Measurements from ENCODE around the gene TLCD2. TPM values are rescaled to one million over a fixed set of nuclear protein-coding genes. Genes with fewer than 3 reads are reported as not detected.

TLCD2 gene
- total and polyA plus RNA-seq, 9 of the 15 experiments (the other 6 are each of a cell fraction or from before 2014, with no cell fraction given): 0.10 to 0.89 (median 0.58) TPM

DNA sequence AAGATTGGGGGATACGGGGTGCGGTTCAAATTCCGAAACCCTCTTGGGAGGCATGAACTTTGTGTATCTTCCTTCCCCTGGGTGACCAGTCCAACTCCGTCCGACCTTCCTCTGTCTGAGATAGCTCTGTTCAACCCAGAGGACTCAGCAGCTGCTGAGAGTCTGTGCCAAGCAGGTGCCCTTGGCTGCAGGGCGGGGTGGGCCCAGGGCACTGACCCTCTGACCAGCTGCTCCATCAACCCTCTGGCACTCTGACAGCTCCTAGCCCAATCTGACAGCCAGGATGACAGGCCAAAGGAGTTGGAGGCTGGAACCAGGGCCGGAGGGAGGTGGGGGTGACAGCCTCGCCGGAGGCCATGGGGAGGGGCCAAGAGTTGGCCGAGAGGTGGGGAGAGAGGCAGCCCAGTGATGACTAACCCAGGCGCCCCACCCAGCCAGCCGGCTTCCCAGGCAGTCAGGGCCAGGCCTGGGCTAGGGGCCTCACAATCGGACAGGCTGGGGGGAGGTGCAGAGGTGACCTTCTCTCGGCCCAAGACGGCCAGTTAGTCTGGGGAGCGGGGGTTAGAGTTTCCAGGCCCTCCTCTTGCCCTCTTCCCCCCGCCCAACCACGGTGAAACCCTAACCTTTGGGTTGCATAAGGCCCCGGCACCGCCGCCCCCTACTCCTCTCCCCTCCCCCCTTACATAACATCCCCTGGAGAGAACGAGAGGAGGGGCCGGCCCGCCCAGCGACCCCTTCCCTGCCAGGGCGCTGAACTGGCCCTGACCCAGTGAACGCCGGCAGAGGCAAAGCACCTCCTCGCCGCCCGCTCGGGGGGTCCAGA lies 5.0 kb upstream of the TLCD2 start (continued):
- TF ChIP-seq, protein P1, sequence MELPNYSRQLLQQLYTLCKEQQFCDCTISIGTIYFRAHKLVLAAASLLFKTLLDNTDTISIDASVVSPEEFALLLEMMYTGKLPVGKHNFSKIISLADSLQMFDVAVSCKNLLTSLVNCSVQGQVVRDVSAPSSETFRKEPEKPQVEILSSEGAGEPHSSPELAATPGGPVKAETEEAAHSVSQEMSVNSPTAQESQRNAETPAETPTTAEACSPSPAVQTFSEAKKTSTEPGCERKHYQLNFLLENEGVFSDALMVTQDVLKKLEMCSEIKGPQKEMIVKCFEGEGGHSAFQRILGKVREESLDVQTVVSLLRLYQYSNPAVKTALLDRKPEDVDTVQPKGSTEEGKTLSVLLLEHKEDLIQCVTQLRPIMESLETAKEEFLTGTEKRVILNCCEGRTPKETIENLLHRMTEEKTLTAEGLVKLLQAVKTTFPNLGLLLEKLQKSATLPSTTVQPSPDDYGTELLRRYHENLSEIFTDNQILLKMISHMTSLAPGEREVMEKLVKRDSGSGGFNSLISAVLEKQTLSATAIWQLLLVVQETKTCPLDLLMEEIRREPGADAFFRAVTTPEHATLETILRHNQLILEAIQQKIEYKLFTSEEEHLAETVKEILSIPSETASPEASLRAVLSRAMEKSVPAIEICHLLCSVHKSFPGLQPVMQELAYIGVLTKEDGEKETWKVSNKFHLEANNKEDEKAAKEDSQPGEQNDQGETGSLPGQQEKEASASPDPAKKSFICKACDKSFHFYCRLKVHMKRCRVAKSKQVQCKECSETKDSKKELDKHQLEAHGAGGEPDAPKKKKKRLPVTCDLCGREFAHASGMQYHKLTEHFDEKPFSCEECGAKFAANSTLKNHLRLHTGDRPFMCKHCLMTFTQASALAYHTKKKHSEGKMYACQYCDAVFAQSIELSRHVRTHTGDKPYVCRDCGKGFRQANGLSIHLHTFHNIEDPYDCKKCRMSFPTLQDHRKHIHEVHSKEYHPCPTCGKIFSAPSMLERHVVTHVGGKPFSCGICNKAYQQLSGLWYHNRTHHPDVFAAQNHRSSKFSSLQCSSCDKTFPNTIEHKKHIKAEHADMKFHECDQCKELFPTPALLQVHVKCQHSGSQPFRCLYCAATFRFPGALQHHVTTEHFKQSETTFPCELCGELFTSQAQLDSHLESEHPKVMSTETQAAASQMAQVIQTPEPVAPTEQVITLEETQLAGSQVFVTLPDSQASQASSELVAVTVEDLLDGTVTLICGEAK (IDR thresholded peaks at IDR 0.05): no peak
- TF ChIP-seq, protein P1 (CRISPR knock-in tag; IDR thresholded peaks at IDR 0.05): no peak
- no peak for TF ChIP-seq GATA2 (CRISPR knock-in tag; IDR thresholded peaks at IDR 0.05)
- TF ChIP-seq ZNF695 (CRISPR knock-in tag; IDR thresholded peaks at IDR 0.05): no peak
- TF ChIP-seq KAT2B (IDR thresholded peaks at IDR 0.05; ENCODE audit: low read depth, low read length): no peak
- no peak for TF ChIP-seq SAFB2 (IDR thresholded peaks at IDR 0.05; ENCODE audit: borderline replicate concordance, low read depth, low read length, severe bottlenecking)
- TF ChIP-seq, protein P2, sequence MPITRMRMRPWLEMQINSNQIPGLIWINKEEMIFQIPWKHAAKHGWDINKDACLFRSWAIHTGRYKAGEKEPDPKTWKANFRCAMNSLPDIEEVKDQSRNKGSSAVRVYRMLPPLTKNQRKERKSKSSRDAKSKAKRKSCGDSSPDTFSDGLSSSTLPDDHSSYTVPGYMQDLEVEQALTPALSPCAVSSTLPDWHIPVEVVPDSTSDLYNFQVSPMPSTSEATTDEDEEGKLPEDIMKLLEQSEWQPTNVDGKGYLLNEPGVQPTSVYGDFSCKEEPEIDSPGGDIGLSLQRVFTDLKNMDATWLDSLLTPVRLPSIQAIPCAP (CRISPR knock-in tag; IDR thresholded peaks at IDR 0.05; ENCODE audit: borderline replicate concordance): no peak
- no peak for TF ChIP-seq ZNF174 (CRISPR knock-in tag; IDR thresholded peaks at IDR 0.05)
- no peak for TF ChIP-seq TAF15 (IDR thresholded peaks at IDR 0.05; ENCODE audit: low read depth, low read length)
- no peak for TF ChIP-seq GATAD2A (IDR thresholded peaks at IDR 0.05)
- no peak for TF ChIP-seq ZFP36 (IDR thresholded peaks at IDR 0.05; ENCODE audit: low read depth, low read length, partially characterized antibody)
- TF ChIP-seq, protein P3, sequence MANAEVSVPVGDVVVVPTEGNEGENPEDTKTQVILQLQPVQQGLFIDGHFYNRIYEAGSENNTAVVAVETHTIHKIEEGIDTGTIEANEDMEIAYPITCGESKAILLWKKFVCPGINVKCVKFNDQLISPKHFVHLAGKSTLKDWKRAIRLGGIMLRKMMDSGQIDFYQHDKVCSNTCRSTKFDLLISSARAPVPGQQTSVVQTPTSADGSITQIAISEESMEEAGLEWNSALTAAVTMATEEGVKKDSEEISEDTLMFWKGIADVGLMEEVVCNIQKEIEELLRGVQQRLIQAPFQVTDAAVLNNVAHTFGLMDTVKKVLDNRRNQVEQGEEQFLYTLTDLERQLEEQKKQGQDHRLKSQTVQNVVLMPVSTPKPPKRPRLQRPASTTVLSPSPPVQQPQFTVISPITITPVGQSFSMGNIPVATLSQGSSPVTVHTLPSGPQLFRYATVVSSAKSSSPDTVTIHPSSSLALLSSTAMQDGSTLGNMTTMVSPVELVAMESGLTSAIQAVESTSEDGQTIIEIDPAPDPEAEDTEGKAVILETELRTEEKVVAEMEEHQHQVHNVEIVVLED (CRISPR knock-in tag; IDR thresholded peaks at IDR 0.05): no peak
- TF ChIP-seq, protein P4, sequence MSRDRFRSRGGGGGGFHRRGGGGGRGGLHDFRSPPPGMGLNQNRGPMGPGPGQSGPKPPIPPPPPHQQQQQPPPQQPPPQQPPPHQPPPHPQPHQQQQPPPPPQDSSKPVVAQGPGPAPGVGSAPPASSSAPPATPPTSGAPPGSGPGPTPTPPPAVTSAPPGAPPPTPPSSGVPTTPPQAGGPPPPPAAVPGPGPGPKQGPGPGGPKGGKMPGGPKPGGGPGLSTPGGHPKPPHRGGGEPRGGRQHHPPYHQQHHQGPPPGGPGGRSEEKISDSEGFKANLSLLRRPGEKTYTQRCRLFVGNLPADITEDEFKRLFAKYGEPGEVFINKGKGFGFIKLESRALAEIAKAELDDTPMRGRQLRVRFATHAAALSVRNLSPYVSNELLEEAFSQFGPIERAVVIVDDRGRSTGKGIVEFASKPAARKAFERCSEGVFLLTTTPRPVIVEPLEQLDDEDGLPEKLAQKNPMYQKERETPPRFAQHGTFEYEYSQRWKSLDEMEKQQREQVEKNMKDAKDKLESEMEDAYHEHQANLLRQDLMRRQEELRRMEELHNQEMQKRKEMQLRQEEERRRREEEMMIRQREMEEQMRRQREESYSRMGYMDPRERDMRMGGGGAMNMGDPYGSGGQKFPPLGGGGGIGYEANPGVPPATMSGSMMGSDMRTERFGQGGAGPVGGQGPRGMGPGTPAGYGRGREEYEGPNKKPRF (IDR thresholded peaks at IDR 0.05; ENCODE audit: low read depth, low read length): no peak
- no peak for TF ChIP-seq HDAC6 (IDR thresholded peaks at IDR 0.05; ENCODE audit: low read depth, low read length)
